ENCODE data around the gene MGRN1. TPM values are rescaled to one million over a fixed set of nuclear protein-coding genes. Genes with fewer than 3 reads are reported as not detected.

MGRN1 gene
- total RNA-seq, 1 donor from 2014 or later = 201 TPM

DNA sequence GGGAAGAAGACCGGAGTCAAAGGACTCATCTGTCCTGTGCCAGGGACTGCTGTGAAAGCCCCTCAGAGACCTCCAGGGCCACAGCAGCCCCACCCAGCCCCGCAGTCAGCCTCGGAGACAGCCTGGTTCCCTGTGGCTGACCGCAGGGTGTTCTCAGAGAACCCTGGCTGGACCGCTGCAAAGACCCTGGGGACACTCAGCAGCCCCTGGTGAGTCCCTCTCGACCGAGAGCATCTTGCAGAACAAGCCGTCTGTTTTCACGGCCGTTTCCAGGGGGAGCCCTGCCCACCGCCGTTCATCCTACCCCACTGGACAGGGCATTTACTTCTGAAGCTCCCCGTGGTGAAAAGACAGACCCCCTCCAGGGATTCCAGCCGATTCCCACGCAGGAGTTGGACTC, 20.2 kb upstream of the MGRN1 start:
- Histone ChIP-seq H3K4me1 (peaks cover 0 to 3% of the 10 kb centered on the region in 2 donors), H3K36me3 (peaks cover 16 to 21% of the 10 kb centered on the region in 2 donors), H3K27ac (no peak overlapping the region), H3K27me3 (no peaks in the 10 kb centered on the region), H3K9me3 (no peaks in the 10 kb centered on the region), H3K4me3 (no peak overlapping the region)
- DNase-seq (ENCODE audit: low spot score in 2 of 2) = no peak
- intact Hi-C loops (cut with DNase I) = no loop called here
- TF ChIP-seq, protein P1, sequence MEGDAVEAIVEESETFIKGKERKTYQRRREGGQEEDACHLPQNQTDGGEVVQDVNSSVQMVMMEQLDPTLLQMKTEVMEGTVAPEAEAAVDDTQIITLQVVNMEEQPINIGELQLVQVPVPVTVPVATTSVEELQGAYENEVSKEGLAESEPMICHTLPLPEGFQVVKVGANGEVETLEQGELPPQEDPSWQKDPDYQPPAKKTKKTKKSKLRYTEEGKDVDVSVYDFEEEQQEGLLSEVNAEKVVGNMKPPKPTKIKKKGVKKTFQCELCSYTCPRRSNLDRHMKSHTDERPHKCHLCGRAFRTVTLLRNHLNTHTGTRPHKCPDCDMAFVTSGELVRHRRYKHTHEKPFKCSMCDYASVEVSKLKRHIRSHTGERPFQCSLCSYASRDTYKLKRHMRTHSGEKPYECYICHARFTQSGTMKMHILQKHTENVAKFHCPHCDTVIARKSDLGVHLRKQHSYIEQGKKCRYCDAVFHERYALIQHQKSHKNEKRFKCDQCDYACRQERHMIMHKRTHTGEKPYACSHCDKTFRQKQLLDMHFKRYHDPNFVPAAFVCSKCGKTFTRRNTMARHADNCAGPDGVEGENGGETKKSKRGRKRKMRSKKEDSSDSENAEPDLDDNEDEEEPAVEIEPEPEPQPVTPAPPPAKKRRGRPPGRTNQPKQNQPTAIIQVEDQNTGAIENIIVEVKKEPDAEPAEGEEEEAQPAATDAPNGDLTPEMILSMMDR (IDR thresholded peaks at IDR 0.05) = no peak

DNA sequence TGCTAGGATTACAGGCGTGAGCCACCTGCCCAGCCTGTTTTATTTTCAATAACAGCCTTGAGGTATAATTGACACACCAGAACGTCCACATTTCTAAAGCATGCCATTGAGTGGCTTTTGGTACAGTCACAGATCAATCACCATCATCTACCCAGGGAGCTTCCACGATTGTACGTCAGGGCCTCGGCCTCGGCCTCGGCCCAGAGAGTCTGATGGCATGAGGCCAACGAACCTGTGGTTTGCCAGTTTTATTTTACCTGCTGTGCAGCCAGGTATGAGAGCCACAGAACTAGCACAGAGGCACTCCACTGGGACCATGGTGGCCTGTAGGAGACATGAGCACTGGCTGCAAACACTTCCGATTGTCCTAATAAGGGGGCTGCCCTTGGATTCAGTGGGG, 18.3 kb upstream of the MGRN1 start:
- Histone ChIP-seq H3K27me3 (no peaks in the 10 kb centered on the region), H3K36me3 (peaks cover 19 to 28% of the 10 kb centered on the region in 2 donors), H3K9me3 (no peaks in the 10 kb centered on the region), H3K27ac (no peak overlapping the region), H3K4me3 (no peak overlapping the region), H3K4me1 (peaks cover 0 to 3% of the 10 kb centered on the region in 2 donors)
- TF ChIP-seq, protein P1 (IDR thresholded peaks at IDR 0.05) = no peak
- DNase-seq (ENCODE audit: low spot score in 2 of 2) = no peak
- intact Hi-C loops (cut with DNase I) = no loop called here

DNA sequence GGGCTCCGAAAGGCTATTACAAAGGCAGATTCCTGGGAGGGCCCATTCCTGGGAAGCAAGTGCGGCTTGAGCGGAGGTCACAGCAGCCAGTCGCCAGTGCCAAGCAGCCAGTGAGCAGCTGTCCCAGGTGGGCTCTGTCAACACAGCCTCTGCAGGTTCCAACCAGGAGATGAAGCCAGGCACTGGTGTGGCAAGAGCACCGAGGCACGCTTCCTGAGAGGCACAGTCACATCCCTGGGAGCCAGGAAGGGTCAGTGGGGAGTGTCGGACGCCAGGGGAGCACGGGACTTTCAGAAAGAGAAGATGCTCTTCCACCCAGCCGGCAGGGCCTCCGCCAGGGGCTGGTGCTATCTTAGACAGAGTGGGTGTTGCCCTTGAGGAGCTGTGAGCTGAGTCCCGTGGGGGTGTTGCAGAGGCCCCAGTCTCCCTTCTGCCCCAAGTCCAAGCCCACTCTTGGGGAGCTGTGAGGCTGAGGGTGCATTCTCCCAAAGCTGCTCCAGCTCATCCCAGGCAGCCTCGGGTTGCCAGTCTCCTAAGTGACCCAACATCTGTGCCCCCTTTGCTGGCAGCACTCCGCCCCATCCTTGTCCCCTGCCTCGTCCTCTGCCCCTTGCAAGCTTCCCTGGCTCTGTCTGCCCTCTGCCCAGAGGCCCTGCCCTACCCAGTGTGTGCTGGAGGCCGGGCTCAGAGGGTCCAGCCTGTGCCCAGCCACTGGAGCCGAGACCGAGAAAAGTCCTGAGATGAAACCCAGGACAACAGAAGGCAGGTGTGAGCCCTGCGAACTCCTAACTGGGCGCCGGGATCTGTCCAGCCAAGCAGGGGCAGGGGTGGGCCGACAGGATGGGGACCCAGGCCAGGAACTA, 16.6 kb upstream of the MGRN1 start:
- no peak overlapping the region for H3K27ac ChIP-seq
- no peaks in the 10 kb centered on the region for H3K9me3 ChIP-seq
- no peak overlapping the region for H3K4me3 ChIP-seq
- TF ChIP-seq, protein P1 (IDR thresholded peaks at IDR 0.05) = no peak
- H3K4me1 ChIP-seq = peaks cover 9 to 10% of the 10 kb centered on the region in 2 donors
- DNase-seq (ENCODE audit: low spot score in 2 of 2) = no peak
- intact Hi-C loops (cut with DNase I) = no loop called here
- no peaks in the 10 kb centered on the region for H3K27me3 ChIP-seq
- H3K36me3 ChIP-seq = peaks cover 19 to 28% of the 10 kb centered on the region in 2 donors

DNA sequence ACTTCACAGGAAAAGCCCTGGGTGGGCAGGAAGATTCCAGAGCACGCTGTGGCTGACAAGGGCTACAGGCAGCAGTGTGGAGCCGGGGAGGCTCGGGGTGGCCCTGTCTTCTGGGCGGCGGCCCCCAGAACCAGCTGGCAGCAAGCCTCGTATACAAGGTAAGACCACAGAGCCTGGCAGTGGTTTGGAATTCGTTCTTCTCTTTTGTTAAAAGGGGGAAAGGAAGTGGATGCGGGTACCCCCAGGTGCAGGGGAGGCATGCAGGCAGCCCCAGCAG, 16.0 kb upstream of the MGRN1 start:
- H3K4me1 ChIP-seq = peaks cover 14 to 15% of the 10 kb centered on the region in 2 donors
- no peaks in the 10 kb centered on the region for H3K27me3 ChIP-seq
- H3K36me3 ChIP-seq = peaks cover 19 to 28% of the 10 kb centered on the region in 2 donors
- intact Hi-C loops (cut with DNase I) = no loop called here
- H3K9me3 ChIP-seq = no peaks in the 10 kb centered on the region
- no peak for DNase-seq (ENCODE audit: low spot score in 2 of 2)
- no peak overlapping the region for H3K27ac ChIP-seq
- TF ChIP-seq, protein P1 (IDR thresholded peaks at IDR 0.05) = no peak
- no peak overlapping the region for H3K4me3 ChIP-seq

DNA sequence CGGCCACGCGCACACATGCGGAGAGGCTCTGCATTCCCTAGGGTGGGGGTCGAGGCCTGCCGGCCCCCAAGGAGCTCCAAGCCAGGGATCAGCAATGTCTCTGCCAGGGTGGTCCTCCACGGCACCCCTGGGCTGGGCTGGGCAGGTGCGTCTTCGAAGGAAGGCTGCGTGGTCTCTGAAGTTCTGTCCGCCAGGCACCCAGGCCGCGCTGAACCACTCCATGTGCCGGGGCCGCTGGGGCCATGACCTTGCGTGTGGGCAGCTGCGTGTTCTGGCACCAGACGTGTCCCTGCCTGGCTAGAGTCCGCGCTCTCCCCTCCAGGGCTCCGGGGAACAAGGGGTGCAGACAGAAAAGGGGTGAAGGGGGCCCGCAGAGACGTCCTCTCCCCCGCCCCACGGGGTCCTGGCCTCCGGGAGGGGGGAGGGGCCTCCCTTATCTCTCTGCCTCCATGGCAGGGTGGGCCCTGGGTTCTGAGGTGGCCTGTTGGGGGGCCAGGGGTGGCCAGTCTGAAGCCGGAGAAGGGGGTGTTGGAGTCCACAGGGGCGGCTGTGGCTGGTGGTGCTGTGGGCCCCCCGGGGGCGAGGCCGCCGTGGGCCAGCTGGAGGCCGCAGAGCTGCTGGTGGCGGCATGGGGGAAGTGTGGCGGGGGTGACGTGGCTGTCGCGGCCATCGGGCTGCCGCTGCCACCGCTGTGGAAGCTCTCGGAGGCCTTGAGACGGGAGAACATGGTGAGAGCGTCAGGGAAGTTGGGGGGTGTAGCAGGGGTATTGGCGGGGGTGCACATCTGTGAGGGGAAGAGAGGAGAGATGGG, 15.2 kb upstream of the MGRN1 start:
- Histone ChIP-seq H3K36me3 (peaks cover 19 to 28% of the 10 kb centered on the region in 2 donors), H3K27me3 (no peaks in the 10 kb centered on the region), H3K9me3 (no peaks in the 10 kb centered on the region), H3K27ac (no peak overlapping the region), H3K4me1 (peaks cover 14 to 16% of the 10 kb centered on the region in 2 donors), H3K4me3 (no peak overlapping the region)
- intact Hi-C loops (cut with DNase I) = no loop called here
- no peak for DNase-seq (ENCODE audit: low spot score in 2 of 2)
- TF ChIP-seq, protein P1 (IDR thresholded peaks at IDR 0.05) = no peak

All from ascending aorta (tissue), 2 donors.